Panc1 (cell line): ENCODE data around the gene GRIK4. TPM values are rescaled to one million over a fixed set of nuclear protein-coding genes. Genes with fewer than 3 reads are reported as not detected.

Experiments
- ATAC-seq: fragments of 200-7000 bp; cut with Tn5 transposase; 2 replicates; pipeline ENCODE4 v1.9.1; 2020; ENCODE audit warnings: mild to moderate bottlenecking, moderate library complexity
- BruUV-seq: library from RNA; stranded (reverse); fragments of 400-500 nt; replicated peaks from 2 replicates; lab custom pipeline; 2021; lab: Mats Ljungman, UMichigan
- CTCF ChIA-PET: fragments of 300-600 bp; sonication (Branson Sonifier 250); formaldehyde crosslinking; loops from one replicate; lab custom pipeline; 2022; ENCODE audit warnings: antibody characterized with exemption; lab: Charles Lee
- POLR2A ChIA-PET: fragments of 300-600 bp; sonication (Branson Sonifier 250); formaldehyde crosslinking; loops from one replicate; lab custom pipeline; 2022; ENCODE audit warnings: antibody characterized with exemption; lab: Charles Lee
- DNase-seq: peaks from one replicate; pipeline ENCODE4 v3.0.0-alpha.2; 2010; ENCODE audit warnings: low read depth, low spot score
- H3K27ac ChIP-seq: 2 replicates; pipeline ENCODE4 v1.5.1; 2011; ENCODE audit warnings: mild to moderate bottlenecking, low read length, inconsistent platforms
- H3K27me3 ChIP-seq: fragments of 200-500 bp; sonication (Bioruptor generic); 2 replicates; pipeline ENCODE4 v1.6.0; 2014; ENCODE audit warnings: low read length, inconsistent platforms; ENCODE audit not compliant: control insufficient read depth, insufficient read depth
- H3K36me3 ChIP-seq: fragments of 200-500 bp; sonication (Bioruptor generic); 2 replicates; pipeline ENCODE4 v1.5.1; 2014; ENCODE audit warnings: inconsistent platforms, mild to moderate bottlenecking, low read length, moderate library complexity; ENCODE audit not compliant: control insufficient read depth, insufficient read depth
- H3K4me1 ChIP-seq: 2 replicates; pipeline ENCODE4 v1.5.1; 2011; ENCODE audit warnings: inconsistent platforms, mild to moderate bottlenecking, low read length, moderate library complexity; ENCODE audit not compliant: control insufficient read depth, insufficient read depth
- H3K4me3 ChIP-seq, 2 experiments: 2 replicates each; pipeline ENCODE4 v1.5.1; 2011 to 2012; ENCODE audit warnings: low read depth in 2 of 2, low read length in 2 of 2, mild to moderate bottlenecking in 2 of 2, inconsistent platforms in 1 of 2, moderate library complexity in 1 of 2
- H3K9me3 ChIP-seq: fragments of 200-500 bp; sonication (Bioruptor generic); 2 replicates; pipeline ENCODE4 v1.5.1; 2014; ENCODE audit warnings: low read depth, mild to moderate bottlenecking, inconsistent platforms, low read length, moderate library complexity; ENCODE audit not compliant: control insufficient read depth, insufficient read depth
- CTCF ChIP-seq: fragments of 450-650 bp; IDR thresholded peaks from 2 replicates; pipeline ENCODE4 v1.5.1; 2017; ENCODE audit warnings: mild to moderate bottlenecking
- POLR2AphosphoS5 ChIP-seq: IDR thresholded peaks from 2 replicates; pipeline ENCODE4 v1.6.1; 2012; ENCODE audit warnings: mild to moderate bottlenecking, low read depth, low read length, moderate library complexity
- REST ChIP-seq, 2 experiments: IDR thresholded peaks; 2 replicates each; pipeline ENCODE4 v1.6.1; 2011 to 2012; ENCODE audit warnings: low read depth in 2 of 2, control low read depth in 1 of 2, low read length in 1 of 2, mild to moderate bottlenecking in 1 of 2, moderate library complexity in 1 of 2; ENCODE audit not compliant: insufficient read depth in 1 of 2
- SIN3A ChIP-seq: IDR thresholded peaks from 2 replicates; pipeline ENCODE4 v1.6.1; 2012; ENCODE audit warnings: low read depth, mild to moderate bottlenecking, low read length, moderate library complexity, borderline replicate concordance; ENCODE audit not compliant: insufficient read depth
- TCF7L2 ChIP-seq: IDR thresholded peaks from 2 replicates; pipeline ENCODE4 v1.6.1; 2011; ENCODE audit warnings: mild to moderate bottlenecking, low read depth, low read length, inconsistent platforms
- in situ Hi-C: cut with HindIII; loops from 2 replicates; pipeline ENCODE4 v1.10.0; 2016; ENCODE audit warnings: low sequenced_read_pairs, low pct_unique_long_range_greater_than_20kb
- intact Hi-C: fragments of 100-400 bp; cut with micrococcal nuclease; formaldehyde crosslinking; loops from one replicate; pipeline ENCODE4 v1.10.0; 2022; ENCODE audit not compliant: unreplicated experiment
- total RNA-seq: library from RNA; stranded (reverse); gene quantifications from one replicate; pipeline ENCODE4 v1.2.1, GENCODE V29; 2021; ENCODE audit not compliant: unreplicated experiment

Gene GRIK4
- total RNA-seq, 1 experiment from 2014 or later = 0.62 TPM

- intact Hi-C loops = no loop called here
- no peaks in the 10 kb centered on the region for H3K36me3 ChIP-seq
- no peak for DNase-seq
- no TSS peak for BruUV-seq
- H3K9me3 ChIP-seq = peaks cover 3% of the 10 kb centered on the region; the same call in 1 of the 2 replicates
- no peak overlapping the region for H3K4me3 ChIP-seq
- H3K27ac ChIP-seq = no peak overlapping the region
- TF ChIP-seq TCF7L2 (no peak), POLR2AphosphoS5 (no peak), SIN3A (no peak), REST (IDR thresholded peaks at IDR 0.05; ENCODE audit: insufficient read depth in 1 of 2, low read depth in 2 of 2, low read length in 1 of 2) (no peak), CTCF (no peak)
- H3K4me1 ChIP-seq = no peaks in the 10 kb centered on the region
- peaks cover 2% of the 10 kb centered on the region; the same call in 1 of the 2 replicates for H3K27me3 ChIP-seq
- POLR2A ChIA-PET = interaction anchor here (0.6 kb wide), 1 partner anchor 42 kb away, joined by 3 read pairs; no protein-coding TSS in a partner anchor
- in situ Hi-C loops = no loop called here
- CTCF ChIA-PET = interaction anchor here (0.6 kb wide), 2 partner anchors 79 to 208 kb away, joined by 3 to 4 read pairs; no protein-coding TSS in a partner anchor
- ATAC-seq = no peak
Observed at GRCh38 chr11:120727752-120728151, 216.2 kb downstream of the GRIK4 start.

GRCh38 chr11:120735035-120735434, 223.5 kb downstream of the GRIK4 start:
- Histone ChIP-seq H3K36me3 (no peaks in the 10 kb centered on the region), H3K4me1 (no peaks in the 10 kb centered on the region), H3K9me3 (no peaks in the 10 kb centered on the region), H3K27me3 (peaks cover 2% of the 10 kb centered on the region; the same call in 1 of the 2 replicates), H3K27ac (no peak overlapping the region), H3K4me3 (no peak overlapping the region)
- ChIA-PET POLR2A (interaction anchor here (0.6 kb wide), 1 partner anchor 42 kb away, joined by 6 read pairs; no protein-coding TSS in a partner anchor), CTCF (no interaction called here)
- TF ChIP-seq TCF7L2 (no peak), REST (IDR thresholded peaks at IDR 0.05; ENCODE audit: insufficient read depth in 1 of 2, low read depth in 2 of 2, low read length in 1 of 2) (no peak), CTCF (no peak), SIN3A (no peak), POLR2AphosphoS5 (no peak)
- BruUV-seq = no TSS peak
- in situ Hi-C loops (no loop called here), intact Hi-C loops (no loop called here)
- DNase-seq (no peak), ATAC-seq (no peak)
